NOMO-1 treated with dmso at 0.1 percent for 144 hours (cell line): ENCODE measurements around the gene NTNG2.

ENCODE experiments used
- DNase-seq: peaks from one replicate; lab custom pipeline; 2025; ENCODE audit not compliant: unreplicated experiment; lab: John Stamatoyannopoulos, UW

NTNG2 gene

DNA sequence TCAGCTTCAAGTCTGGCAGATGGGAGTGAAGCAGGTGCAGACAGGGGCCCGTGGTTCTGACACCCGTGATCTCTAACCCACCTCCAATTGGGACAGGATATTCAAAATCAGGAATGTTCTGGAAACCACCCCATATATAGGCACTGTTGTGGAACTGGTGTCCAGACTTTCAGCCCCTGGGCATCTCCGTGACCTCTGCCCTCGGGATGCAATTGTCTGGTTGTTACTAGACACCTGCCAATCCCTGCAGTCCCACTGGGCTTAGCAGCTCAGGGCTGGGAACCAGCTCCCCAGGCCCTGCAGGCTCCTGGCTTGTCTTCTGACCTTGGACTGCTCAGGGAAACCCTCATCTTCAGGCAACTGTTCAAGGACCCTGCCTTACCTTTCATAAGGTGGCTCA is 38.8 kb downstream of the NTNG2 start:
- no peak for DNase-seq

DNA sequence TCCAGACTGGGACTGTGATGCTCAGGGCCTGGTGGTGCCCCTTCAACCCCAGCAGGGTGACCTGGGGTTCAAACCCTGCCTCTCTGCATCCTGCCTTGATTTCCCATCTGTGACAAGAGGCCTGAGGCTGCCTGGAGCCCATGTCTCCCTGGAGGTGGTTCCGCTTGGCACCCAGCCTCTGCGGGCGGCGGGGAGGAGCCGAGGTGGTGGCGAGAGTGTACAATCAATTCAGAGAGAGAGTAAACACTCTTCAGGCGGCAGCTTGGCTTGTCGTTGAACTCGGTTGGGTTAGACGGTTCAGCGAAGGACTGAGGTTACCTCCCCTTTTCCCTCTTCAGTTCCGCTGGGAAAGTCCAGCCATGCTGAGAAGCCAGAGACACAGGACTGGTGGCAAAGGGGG is 39.3 kb downstream of the NTNG2 start:
- DNase-seq, result no peak

DNA sequence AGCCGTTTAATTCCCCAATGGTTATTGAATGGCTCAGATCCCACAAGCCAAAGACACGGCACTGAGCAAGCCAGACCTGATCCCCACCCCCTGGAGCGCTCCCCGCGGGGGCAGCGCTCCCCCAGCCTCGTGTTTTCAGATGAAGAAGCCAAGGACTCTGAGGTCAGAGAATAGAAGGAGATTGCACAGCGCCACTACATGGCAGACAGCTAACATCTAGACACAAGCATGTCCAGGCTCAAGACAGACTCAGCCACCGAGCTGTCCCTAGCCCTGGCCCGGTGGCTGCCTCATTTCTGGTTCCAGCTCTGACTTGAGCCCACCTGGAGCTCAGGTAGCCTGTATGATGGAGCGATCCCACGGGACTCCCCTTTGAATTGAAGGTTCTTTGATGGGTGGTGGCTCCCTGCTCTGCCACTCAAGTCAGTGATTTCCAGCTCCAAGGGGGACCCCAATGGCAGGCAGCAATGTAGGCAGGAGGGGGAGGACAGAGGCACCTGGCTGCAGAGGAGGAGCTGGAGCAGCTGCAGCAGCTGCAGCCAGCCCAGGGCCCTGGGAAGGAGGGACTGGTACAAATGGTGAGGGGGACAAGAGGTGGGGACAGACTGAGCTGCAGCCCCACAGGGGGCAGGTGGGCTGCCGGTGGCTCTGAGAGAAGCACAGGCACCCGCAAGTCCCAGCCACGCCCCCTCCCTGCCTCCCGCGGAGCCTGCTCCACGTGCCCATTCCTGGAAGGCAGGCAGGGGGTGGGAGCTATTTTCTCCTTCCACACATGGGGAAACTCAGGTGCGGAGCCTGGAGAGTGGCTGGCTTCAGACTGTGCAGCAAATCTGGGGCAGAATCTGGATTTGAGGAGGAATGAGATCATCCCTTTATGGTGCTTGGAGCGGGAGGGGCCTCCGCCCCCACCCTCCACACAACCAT is 40.2 kb downstream of the NTNG2 start:
- no peak for DNase-seq

DNA sequence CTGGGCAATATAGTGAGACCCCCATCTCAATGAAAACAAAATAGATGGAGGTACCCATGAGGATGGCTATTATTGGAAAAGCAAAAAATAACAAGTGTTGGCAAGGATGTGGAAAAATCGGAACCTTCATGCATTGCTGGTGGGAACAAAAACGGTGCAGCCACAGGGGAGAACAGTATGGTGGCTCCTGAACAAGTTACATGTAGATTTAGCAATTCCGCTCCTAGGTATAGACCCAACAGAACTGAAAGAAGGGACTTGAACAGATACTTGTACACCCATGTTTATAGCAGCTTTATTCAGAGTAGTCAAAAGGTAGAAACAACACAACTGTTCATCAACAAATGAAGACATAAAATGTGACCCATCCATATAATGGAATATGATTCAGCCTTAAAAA is 43.0 kb downstream of the NTNG2 start:
- no peak for DNase-seq

DNA sequence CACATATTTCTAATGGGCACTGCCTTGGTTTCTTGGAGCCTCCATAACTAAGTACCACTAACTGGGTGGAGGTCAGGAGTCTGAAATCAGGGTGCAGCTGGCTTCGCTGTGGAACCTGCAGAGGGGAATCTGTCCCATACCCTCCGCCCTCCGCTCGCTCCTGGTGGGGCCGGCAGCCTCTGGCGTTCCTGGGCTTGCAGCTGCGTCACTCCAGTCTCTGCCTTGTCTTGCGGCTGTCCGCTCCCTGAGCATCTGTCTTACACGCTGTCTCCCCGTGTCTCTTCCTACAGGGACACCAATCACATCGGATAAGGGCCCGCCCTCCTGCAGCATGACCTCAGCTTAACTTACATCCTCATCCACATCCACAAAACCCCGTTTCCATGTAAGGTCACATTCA is 45.4 kb downstream of the NTNG2 start:
- no peak for DNase-seq

DNA sequence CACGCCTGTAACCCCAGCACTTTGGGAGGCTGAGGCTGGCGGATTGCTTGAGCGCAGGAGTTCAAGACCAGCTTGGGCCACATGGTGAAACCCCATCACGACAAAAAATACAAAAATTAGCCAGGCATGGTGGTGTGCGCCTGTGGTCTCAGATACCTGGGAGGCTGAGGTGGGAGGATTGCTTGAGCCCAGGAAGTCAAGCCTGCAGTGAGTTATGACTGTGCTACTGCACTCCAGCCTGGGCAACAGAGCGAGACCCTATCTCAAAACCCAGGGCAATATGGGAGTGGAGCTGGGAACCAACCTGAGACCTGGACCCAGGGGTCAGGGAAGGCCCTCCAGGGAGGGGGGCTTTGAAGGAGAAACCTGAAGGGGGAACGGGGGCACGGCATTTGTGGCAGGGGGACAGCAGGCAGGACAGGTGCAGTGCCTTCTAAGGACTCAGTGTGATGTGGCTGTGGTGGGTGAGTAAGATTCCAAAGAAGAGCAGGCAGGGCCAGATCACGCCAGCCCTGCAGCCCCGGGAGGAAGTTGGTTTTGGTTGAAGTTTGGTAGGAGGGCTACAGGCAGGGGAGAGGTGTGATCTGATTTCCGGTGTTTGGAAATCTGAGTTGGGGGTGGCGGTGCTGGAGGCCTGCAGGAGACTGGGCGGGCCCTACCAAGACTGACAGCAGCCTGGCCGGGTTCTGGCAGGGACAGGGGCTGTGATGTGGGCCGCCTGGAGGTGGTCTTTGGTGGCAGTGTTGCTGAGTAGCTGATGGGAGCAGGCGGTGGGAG is 46.2 kb downstream of the NTNG2 start:
- peak; percentile 21 for DNase-seq

DNA sequence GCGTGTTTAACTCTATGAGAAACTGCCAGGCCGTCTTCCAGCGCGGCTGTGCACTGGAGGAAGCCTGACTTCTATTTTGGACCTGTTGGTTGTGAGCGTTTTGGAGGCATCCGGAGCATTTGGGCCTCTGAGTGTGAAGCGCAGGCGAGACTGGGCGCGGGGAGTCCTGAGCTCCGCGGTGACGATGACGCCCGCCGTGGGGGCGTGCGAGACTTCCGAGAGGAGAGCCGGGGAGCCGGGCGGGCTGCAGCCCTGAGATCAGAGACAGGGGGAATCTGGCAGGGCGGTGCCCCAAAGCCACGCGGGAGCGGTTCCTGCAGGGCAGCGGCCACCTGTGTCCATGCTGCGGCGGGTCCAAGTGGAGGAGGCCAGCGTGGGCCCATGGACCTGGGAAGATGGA is 47.4 kb downstream of the NTNG2 start:
- DNase-seq, result no peak

DNA sequence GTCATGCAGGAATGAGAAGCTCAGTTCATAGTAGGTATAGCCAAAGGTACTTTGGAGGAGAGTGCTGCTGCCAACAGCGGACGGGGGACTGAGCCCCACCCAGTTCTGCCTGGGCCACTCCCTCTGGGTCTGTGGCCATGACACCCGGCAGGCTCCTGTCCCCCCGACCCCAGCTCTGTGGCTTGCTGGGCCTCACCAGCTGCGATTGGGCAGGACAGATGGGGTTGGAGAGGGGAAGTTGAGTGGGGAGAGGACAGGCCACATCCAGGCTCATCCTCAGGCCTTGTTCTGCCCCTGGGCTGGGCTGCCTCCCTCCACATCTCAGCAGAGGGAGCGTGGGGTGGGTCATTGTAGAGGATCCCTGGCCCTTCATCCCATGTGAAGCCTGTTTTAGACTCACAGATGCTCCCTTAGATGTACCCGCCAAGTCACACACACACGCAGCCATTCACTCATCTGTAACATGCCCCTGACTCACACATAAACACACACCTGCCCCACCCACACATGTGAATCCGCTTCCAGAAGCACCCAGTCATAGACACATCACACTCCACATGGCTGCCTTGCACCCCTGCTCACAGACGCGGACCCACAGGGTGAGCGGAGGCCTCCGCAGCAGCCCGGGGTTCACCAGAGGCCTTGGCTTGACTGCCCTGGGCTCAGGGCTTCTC is 48.8 kb downstream of the NTNG2 start:
- no peak for DNase-seq

DNA sequence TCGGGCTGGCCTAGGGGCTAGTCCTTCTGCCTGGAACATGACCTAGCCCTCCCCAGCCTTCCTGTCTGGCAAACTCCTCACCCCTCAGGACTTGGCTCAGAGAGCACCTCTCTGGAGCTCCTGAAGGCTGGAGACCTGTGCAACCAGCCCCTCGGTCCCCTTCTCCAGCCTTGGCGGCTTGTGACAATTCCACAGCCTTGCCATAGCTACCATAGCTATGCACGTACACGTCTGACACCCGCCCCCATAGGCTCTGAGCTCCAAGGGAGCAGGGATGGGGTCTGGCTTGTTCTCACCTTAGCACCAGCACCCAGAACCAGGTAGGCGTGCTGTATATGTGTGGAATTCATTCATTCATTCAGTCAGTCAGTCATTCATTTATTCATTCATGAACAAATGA is 49.7 kb downstream of the NTNG2 start:
- DNase-seq, result no peak

DNA sequence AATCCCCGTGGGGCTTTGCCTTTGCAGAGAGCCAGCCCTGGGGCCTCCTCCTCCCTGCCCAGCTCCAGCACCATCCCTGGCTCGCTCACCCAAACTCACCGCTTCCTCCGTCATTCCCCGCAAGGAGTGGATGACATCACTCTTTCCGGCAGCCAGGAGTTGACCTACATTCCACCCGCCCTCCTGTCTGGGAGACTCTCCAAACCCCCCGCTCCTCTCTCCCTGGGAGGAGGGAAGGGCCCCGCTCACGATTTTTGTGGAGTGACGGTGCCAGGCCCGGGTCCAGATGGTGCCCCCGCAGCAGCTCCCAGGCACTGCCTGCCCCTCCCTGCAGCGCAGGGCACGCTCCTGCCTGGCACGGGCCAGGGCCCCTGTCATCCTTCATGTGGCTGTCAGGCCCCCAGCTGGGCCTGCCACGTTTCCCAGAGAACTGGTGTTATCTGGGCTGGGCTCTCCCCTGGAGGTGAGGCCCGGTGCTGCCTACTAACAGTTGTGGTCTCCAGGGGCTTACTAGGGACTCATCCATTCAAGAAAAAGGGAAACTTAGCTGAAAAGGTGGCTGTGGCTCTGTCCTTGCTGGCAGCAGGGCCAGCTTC is 52.3 kb downstream of the NTNG2 start:
- DNase-seq, result no peak

DNA sequence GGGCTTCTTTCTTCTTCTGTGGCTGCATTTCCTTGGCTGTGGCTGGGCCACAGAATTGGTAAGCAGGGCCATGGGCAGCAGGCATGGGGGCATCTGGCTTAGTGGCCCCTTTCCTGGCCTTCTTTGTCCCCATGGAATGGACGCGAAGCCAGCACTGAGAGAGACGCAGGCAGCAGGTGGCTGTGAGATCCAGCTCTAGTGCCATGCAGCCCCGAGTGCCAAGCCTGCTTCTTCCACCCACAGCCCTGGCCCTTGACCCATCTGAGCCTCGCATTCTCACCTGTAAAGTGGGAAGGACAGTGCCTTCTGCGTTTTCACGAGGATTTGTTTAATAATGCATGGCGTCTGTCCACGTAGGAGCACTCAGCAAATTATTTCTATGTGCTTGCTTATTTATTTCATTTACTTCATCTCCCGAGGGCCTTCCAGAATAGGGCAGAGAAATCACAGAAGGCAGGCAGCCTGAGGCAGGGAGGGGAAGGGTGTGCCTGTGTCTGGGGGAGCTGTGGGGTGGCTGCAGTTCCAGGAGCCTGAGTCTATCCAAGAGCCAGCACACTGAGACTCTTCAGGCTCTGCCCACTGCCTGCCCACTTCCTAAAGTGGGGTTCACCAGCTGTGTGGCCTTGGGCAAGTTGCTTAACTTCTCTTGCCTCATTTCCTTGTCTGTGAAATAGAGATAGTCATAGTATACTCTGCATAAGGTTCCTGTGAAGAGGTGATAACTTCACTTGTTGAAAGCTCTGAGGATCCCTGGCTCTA is 55.2 kb downstream of the NTNG2 start:
- peak; percentile 6 for DNase-seq

DNA sequence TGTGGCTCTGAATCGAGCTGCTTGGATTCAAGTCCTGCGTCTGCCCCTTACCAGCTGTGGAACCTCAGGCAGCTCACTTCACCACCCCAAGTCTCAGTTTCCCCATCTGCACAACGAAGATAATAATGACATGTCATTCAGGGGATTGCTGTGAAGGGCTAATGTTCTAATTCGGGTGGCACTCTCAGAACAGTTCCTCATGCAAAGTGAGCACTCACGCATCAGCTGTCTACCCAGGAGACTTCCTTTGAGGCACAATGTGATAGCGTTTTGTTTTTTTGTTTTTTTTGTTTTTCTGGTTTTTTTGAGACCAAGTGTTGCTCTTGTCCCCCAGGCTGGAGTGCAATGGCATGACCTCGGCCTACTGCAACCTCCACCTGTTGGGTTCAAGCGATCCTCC is 56.4 kb downstream of the NTNG2 start:
- no peak for DNase-seq

DNA sequence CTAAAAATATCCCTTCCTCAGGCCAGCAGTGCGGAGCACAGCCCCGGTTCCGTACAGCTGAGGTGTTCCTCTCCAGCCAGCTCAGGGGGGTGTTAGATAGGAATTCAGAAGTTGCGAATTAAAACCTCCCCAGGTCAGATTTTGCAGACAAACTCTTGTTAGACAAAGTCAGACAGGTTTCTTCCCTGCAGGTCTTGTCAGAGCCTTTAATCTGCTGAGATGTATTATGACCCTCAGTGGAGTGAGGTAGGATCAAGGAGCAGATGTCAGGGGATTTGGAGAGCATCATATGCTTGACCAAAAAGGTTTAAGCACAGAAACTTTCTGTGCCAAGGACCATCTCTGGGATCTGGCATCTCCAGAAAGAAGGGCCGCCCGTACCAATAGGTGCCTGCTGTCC is 60.1 kb downstream of the NTNG2 start:
- DNase-seq, result no peak

DNA sequence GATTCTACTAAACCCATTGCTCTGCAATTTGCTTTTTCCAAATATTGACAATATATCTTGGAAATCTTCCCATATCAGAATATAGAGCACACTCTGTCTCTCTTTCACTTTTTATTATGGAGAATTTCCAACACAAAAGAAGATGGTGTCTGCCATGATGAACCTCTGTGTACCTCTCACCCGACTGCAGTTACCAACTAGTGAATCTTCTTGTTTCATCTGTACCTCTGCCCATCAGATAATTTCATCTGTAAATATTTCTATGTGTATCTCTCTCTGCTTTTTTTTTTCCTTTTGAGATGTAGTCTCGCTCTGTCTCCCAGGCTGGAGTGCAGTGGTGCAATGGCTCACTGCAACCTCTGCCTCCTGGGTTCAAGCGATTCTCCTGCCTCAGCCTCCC is 62.8 kb downstream of the NTNG2 start:
- DNase-seq, result no peak

DNA sequence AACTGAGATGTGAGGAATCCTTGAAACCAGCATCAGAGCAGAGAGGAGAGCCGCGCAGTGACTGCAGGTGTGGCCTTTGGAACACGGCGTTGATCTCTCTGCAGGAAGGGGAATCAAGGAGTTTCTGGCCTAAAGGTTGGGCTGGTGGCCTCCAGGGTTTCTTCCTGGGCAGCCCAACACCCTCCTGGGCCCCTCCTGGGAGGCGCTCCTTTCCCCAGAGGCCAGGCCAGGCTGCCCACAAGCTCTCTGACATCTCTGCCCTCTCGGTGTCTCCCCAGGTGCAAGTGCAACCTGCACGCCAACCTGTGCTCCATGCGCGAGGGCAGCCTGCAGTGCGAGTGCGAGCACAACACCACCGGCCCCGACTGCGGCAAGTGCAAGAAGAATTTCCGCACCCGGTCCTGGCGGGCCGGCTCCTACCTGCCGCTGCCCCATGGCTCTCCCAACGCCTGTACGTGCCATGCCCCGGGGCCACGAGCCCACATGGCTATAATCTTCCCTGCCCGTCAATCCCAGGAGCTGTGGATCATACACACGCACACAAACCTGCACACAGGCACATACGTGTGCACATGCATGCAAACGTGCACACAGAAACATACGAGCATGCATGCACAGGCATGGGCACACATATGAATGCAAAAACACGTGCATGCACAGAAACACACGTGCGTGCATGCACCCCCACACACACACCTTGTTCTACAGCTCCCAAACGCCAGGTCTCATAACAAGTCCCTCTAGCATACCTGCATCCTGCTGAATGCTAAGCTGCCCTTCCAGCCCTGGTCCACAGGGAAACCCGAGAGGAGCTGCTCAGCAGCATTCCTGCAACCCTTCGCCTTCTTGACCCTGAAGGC is 64.9 kb downstream of the NTNG2 start:
- DNase-seq, result no peak

DNA sequence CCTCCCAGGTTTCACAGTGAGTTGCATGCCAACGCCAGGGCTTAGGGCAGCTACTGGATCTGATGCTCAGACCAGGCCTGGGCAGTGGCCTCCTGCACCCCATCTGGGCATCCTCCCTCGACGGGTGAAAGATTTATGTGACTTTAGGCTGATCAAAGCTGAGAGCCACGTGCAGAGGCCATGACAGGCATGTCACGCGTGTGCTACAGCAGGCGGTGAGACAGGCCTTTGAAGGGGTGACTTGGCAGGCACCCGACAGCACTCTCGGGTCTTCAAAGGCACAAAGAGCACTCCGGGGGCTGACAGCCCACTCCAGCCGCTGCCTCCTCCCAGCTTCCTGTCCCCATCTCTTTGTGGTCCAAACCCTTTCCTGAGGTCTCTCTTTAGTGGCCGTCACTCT is 66.2 kb downstream of the NTNG2 start:
- DNase-seq, result no peak

DNA sequence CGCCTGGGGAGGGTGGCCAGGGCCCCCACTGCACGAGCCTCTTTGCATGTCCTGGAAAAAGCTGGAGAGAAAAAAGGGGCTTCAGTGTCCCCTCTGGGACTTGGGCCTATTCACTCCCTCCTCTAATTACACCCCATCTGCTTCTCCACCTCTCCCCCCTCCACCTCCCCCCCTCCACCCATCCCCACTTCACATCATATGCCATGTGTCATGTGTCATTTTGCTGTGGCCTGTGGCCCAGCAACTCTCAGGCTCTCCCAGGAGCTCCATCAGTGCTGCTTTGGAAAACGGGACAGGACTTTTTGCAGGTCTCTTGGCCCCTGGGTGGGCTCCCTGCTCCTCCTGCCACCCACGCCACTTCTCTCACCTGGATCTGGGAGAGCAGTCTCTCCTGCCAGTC is 68.7 kb downstream of the NTNG2 start:
- DNase-seq, result no peak

DNA sequence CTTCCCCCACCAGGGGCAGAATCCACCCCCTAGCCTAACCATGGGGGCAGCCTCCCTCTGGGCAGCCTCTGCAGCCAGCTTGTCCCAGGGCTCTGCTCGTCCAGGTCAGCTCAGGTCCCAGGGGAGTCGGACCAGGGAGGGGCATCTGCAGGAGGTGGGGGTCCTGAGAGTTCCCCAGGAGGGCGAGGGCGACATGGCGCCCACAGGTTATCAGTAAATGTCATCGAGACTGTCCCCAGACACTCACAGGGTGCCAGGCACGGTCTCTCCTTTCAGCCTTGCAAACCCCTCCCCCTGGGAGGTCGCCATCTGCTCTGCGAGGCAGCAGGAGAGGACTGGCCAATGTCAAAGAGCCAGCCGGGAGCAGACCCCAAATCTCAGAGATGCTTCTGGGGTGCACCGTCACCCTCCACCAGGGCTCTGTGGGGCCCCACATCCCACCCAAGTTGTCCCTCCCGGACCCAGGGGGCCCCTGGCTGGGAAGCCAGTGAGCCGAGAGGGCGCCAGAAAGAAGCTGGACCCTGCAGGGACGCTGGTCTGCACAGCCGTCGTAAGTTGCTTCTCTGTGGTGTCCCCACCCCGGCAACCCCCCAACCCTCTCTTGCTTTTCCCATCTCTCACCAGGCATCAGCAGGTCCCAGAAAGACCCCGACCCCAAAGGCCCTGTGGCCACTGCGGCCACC is 69.3 kb downstream of the NTNG2 start:
- DNase-seq, result no peak

DNA sequence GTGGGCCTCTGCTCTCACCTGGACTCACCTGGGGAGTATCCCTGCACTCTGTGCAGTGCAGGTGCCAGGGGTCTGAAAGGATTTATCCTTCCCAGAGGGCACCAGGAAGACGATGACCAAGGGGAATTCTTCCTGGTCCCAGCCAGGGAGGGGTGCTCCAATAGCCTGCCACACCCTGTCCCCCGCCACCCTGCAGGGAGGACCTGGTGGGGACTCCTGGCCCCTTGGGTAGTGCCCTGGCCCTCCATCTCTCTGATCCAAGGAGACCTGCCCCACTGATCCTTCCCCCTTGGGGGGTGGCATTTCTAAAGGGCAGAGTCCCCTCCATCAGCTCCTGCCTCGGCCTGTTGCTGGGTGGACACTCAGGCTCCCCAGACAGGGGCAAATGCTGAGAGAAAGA is 70.7 kb downstream of the NTNG2 start:
- no peak for DNase-seq
